H9 (cell line): ENCODE data around the gene HDAC1. TPM values are rescaled to one million over a fixed set of nuclear protein-coding genes. Genes with fewer than 3 reads are reported as not detected.

Experiments
- DNase-seq: peaks from one replicate; pipeline ENCODE4 v3.0.0-alpha.2; 2017
- H2AFZ ChIP-seq: one replicate; pipeline ENCODE4 v1.6.1; 2013; ENCODE audit warnings: mild to moderate bottlenecking, low read length, control low read depth, moderate library complexity
- H2AK5ac ChIP-seq: 2 replicates; pipeline ENCODE4 v1.6.1; 2013; ENCODE audit warnings: low read length, control low read depth, mixed read lengths; ENCODE audit not compliant: insufficient read length
- H2BK120ac ChIP-seq: one replicate; pipeline ENCODE4 v1.6.1; 2013; ENCODE audit warnings: low read depth, mild to moderate bottlenecking, low read length, control low read depth, inconsistent platforms; ENCODE audit not compliant: poor library complexity, severe bottlenecking
- H2BK12ac ChIP-seq: 2 replicates; pipeline ENCODE4 v1.6.1; 2013; ENCODE audit warnings: low read length, control low read depth, mixed read lengths, low read depth; ENCODE audit not compliant: insufficient read length
- H2BK15ac ChIP-seq: 2 replicates; pipeline ENCODE4 v1.6.1; 2013; ENCODE audit warnings: low read depth, low read length, control low read depth
- H2BK20ac ChIP-seq: one replicate; pipeline ENCODE4 v1.6.1; 2013; ENCODE audit warnings: low read depth, mild to moderate bottlenecking, low read length, control low read depth, inconsistent platforms; ENCODE audit not compliant: poor library complexity, severe bottlenecking
- H2BK5ac ChIP-seq: 2 replicates; pipeline ENCODE4 v1.6.1; 2013; ENCODE audit warnings: low read length, control low read depth, mixed read lengths; ENCODE audit not compliant: insufficient read length
- H3K14ac ChIP-seq: 2 replicates; pipeline ENCODE4 v1.6.1; 2013; ENCODE audit warnings: low read length, control low read depth; ENCODE audit not compliant: insufficient read depth
- H3K18ac ChIP-seq: 2 replicates; pipeline ENCODE4 v1.6.1; 2013; ENCODE audit warnings: low read depth, mild to moderate bottlenecking, mixed read lengths, low read length, control low read depth; ENCODE audit not compliant: insufficient read length
- H3K23ac ChIP-seq: 2 replicates; pipeline ENCODE4 v1.6.1; 2013; ENCODE audit warnings: low read length, control low read depth, mixed read lengths, low read depth; ENCODE audit not compliant: insufficient read length
- H3K23me2 ChIP-seq: 2 replicates; pipeline ENCODE4 v1.6.1; 2013; ENCODE audit warnings: low read depth, mild to moderate bottlenecking, mixed read lengths, low read length, control low read depth; ENCODE audit not compliant: insufficient read length, poor library complexity, severe bottlenecking
- H3K27ac ChIP-seq: 2 replicates; pipeline ENCODE4 v1.5.1; 2013; ENCODE audit warnings: low read length, control low read depth, mixed read lengths, low read depth; ENCODE audit not compliant: insufficient read length
- H3K27me3 ChIP-seq: 2 replicates; pipeline ENCODE4 v1.6.1; 2013; ENCODE audit warnings: low read length, control low read depth, inconsistent platforms; ENCODE audit not compliant: insufficient read depth
- H3K4ac ChIP-seq: 2 replicates; pipeline ENCODE4 v1.6.1; 2013; ENCODE audit warnings: low read depth, mild to moderate bottlenecking, control low read depth, inconsistent platforms, low read length, moderate library complexity
- H3K4me1 ChIP-seq: 2 replicates; pipeline ENCODE4 v1.6.1; 2013; ENCODE audit warnings: low read length, control low read depth, inconsistent platforms; ENCODE audit not compliant: insufficient read depth
- H3K4me2 ChIP-seq: 2 replicates; pipeline ENCODE4 v1.6.1; 2013; ENCODE audit warnings: low read length, control low read depth, mixed read lengths; ENCODE audit not compliant: insufficient read length, insufficient read depth
- H3K56ac ChIP-seq: 2 replicates; pipeline ENCODE4 v1.6.1; 2013; ENCODE audit warnings: low read depth, mild to moderate bottlenecking, mixed read lengths, low read length, control low read depth; ENCODE audit not compliant: insufficient read length
- H3K79me1 ChIP-seq: 2 replicates; pipeline ENCODE4 v1.6.1; 2013; ENCODE audit warnings: low read depth, mild to moderate bottlenecking, moderate library complexity, low read length, control low read depth, inconsistent platforms; ENCODE audit not compliant: insufficient read depth, poor library complexity, severe bottlenecking
- H3K79me2 ChIP-seq: 2 replicates; pipeline ENCODE4 v1.6.1; 2013; ENCODE audit warnings: low read length, control low read depth, inconsistent platforms; ENCODE audit not compliant: insufficient read depth
- H3K9ac ChIP-seq: 2 replicates; pipeline ENCODE4 v1.6.1; 2013; ENCODE audit warnings: low read length, control low read depth, mixed read lengths; ENCODE audit not compliant: insufficient read length; ENCODE audit errors: extremely low read depth
- H3K9me3 ChIP-seq: one replicate; pipeline ENCODE4 v1.6.1; 2013; ENCODE audit warnings: low read depth, low read length, inconsistent platforms; ENCODE audit not compliant: control insufficient read depth
- H3T11ph ChIP-seq: one replicate; pipeline ENCODE4 v1.6.1; 2013; ENCODE audit warnings: mild to moderate bottlenecking, low read length, control low read depth, inconsistent platforms
- H4K20me1 ChIP-seq: one replicate; pipeline ENCODE4 v1.6.1; 2013; ENCODE audit not compliant: control insufficient read depth, insufficient read length, insufficient read depth
- H4K5ac ChIP-seq: 2 replicates; pipeline ENCODE4 v1.6.1; 2013; ENCODE audit warnings: low read depth, mild to moderate bottlenecking, mixed read lengths, low read length, control low read depth; ENCODE audit not compliant: insufficient read length
- H4K8ac ChIP-seq: replicated peaks from 2 replicates; pipeline ENCODE4 v1.6.1; 2013; ENCODE audit warnings: low read length, control low read depth, mixed read lengths, low read depth; ENCODE audit not compliant: insufficient read length
- H4K91ac ChIP-seq: 2 replicates; pipeline ENCODE4 v1.6.1; 2013; ENCODE audit warnings: low read depth, mild to moderate bottlenecking, moderate library complexity, mixed read lengths, low read length, control low read depth; ENCODE audit not compliant: insufficient read length
- H3K27ac Mint-ChIP-seq, 3 experiments: 2 replicates in 2 of 3; 3 replicates in 1 of 3; pipeline ENCODE4 v1.8.0; 2020 to 2021; ENCODE audit warnings: mixed read lengths in 3 of 3, mild to moderate bottlenecking in 1 of 3, moderate library complexity in 1 of 3
- H3K27me3 Mint-ChIP-seq: 2 replicates; pipeline ENCODE4 v1.8.0; 2021; ENCODE audit warnings: low read depth, mild to moderate bottlenecking, moderate library complexity, mixed read lengths
- H3K36me3 Mint-ChIP-seq, 3 experiments: 2 replicates in 2 of 3; 3 replicates in 1 of 3; pipeline ENCODE4 v1.8.0; 2020 to 2021; ENCODE audit warnings: low read depth in 3 of 3, mixed read lengths in 3 of 3; ENCODE audit not compliant: insufficient read depth in 1 of 3
- H3K4me1 Mint-ChIP-seq, 2 experiments: 2 replicates each; pipeline ENCODE4 v1.8.0; 2020; ENCODE audit warnings: mixed read lengths in 2 of 2
- H3K4me3 Mint-ChIP-seq, 2 experiments: 2 replicates in 1 of 2; 3 replicates in 1 of 2; pipeline ENCODE4 v1.8.0; 2020 to 2021; ENCODE audit warnings: mild to moderate bottlenecking in 2 of 2, mixed read lengths in 2 of 2, moderate library complexity in 1 of 2
- H3K9me3 Mint-ChIP-seq, 2 experiments: 2 replicates in 1 of 2; 3 replicates in 1 of 2; pipeline ENCODE4 v1.8.0; 2020; ENCODE audit warnings: mild to moderate bottlenecking in 2 of 2, mixed read lengths in 2 of 2, moderate library complexity in 1 of 2
- WGBS: extraction: QIAGEN DNeasy Blood & Tissue Kit; methylation state at CpG from one replicate; pipeline ENCODE4 v1.1.7; 2013; ENCODE audit warnings: missing lambda C conversion rate, low lambda C conversion rate, mixed read lengths; ENCODE audit not compliant: insufficient read length; ENCODE audit errors: extremely low coverage; 5-methylcytosine and 5-hydroxymethylcytosine counted together
- total RNA-seq: library from RNA; stranded (reverse); gene quantifications from 2 replicates; pipeline ENCODE4 v1.2.1, GENCODE V29; 2021
- TF ChIP-seq, protein P1 (sequence below): fragments of 200-600 bp; sonication (generic); conservative IDR thresholded peaks from 3 replicates; pipeline ENCODE4 v1.8.0; 2021; ENCODE audit warnings: antibody characterized with exemption, mild to moderate bottlenecking

Gene HDAC1
- total RNA-seq, 1 experiment from 2014 or later = 162 TPM

DNA sequence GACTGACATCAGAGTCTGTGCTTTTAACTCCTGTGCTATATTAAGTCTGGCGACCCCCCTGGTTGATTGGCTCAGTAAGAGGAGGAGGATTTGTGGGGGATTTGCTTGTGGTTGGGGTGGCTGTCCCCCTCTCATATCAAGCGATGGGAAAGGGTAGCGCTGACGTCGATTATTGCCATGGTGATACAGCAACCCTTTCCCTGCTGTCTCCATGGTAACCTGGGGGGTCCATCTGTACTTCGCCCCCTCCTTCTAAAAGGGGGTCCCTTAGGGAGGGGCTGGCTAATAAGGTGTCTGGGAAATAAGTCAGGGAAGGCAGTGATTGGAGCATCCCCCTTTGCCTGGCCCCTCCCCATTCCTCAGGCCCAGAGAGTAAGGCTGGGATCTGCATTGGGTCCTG lies 65.7 kb downstream of the HDAC1 start:
- Histone ChIP-seq H3K56ac (no peak overlapping the region), H2AK5ac (no peak overlapping the region), H3T11ph (no peak overlapping the region), H3K79me1 (no peaks in the 10 kb centered on the region), H3K23ac (no peak overlapping the region), H2BK5ac (no peak overlapping the region), H3K23me2 (peaks cover 12% of the 10 kb centered on the region), H3K9ac (no peak overlapping the region), H4K20me1 (no peaks in the 10 kb centered on the region), H2BK20ac (no peak overlapping the region), H3K79me2 (no peaks in the 10 kb centered on the region), H3K14ac (no peak overlapping the region), H2AFZ (no peak overlapping the region), H3K4me2 (no peak overlapping the region), H3K27ac (no peak overlapping the region), H4K5ac (no peak overlapping the region), H2BK15ac (no peak overlapping the region), H3K27me3 (no peaks in the 10 kb centered on the region; the same call in 1 of the 2 replicates), H2BK12ac (no peak overlapping the region), H3K4ac (no peak overlapping the region), H3K18ac (no peak overlapping the region), H2BK120ac (no peak overlapping the region), H4K8ac (no peak overlapping the region), H3K4me1 (no peaks in the 10 kb centered on the region), H4K91ac (no peak overlapping the region), H3K9me3 (no peaks in the 10 kb centered on the region)
- peaks cover 24% of the 10 kb centered on the region for H3K27me3 Mint-ChIP-seq
- TF ChIP-seq, protein P1, sequence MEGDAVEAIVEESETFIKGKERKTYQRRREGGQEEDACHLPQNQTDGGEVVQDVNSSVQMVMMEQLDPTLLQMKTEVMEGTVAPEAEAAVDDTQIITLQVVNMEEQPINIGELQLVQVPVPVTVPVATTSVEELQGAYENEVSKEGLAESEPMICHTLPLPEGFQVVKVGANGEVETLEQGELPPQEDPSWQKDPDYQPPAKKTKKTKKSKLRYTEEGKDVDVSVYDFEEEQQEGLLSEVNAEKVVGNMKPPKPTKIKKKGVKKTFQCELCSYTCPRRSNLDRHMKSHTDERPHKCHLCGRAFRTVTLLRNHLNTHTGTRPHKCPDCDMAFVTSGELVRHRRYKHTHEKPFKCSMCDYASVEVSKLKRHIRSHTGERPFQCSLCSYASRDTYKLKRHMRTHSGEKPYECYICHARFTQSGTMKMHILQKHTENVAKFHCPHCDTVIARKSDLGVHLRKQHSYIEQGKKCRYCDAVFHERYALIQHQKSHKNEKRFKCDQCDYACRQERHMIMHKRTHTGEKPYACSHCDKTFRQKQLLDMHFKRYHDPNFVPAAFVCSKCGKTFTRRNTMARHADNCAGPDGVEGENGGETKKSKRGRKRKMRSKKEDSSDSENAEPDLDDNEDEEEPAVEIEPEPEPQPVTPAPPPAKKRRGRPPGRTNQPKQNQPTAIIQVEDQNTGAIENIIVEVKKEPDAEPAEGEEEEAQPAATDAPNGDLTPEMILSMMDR = no peak
- DNase-seq = no peak
- H3K9me3 Mint-ChIP-seq = no peaks in the 10 kb centered on the region
- H3K4me1 Mint-ChIP-seq = peaks cover 19 to 20% of the 10 kb centered on the region in 2 experiments
- WGBS = no CpG with 5 or more reads among the region's 6 CpGs
- no peak overlapping the region for H3K4me3 Mint-ChIP-seq
- H3K27ac Mint-ChIP-seq = no peak overlapping the region
- peaks cover 7 to 22% (median 11%) of the 10 kb centered on the region in 3 experiments; a peak in 5 of 7 replicates for H3K36me3 Mint-ChIP-seq
